ENCODE data around the gene LNP1.

- TF ChIP-seq, protein P1, sequence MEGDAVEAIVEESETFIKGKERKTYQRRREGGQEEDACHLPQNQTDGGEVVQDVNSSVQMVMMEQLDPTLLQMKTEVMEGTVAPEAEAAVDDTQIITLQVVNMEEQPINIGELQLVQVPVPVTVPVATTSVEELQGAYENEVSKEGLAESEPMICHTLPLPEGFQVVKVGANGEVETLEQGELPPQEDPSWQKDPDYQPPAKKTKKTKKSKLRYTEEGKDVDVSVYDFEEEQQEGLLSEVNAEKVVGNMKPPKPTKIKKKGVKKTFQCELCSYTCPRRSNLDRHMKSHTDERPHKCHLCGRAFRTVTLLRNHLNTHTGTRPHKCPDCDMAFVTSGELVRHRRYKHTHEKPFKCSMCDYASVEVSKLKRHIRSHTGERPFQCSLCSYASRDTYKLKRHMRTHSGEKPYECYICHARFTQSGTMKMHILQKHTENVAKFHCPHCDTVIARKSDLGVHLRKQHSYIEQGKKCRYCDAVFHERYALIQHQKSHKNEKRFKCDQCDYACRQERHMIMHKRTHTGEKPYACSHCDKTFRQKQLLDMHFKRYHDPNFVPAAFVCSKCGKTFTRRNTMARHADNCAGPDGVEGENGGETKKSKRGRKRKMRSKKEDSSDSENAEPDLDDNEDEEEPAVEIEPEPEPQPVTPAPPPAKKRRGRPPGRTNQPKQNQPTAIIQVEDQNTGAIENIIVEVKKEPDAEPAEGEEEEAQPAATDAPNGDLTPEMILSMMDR (optimal IDR thresholded peaks at IDR 0.05 in 1 of 3, IDR thresholded peaks at IDR 0.05 in 1 of 3, conservative IDR thresholded peaks at IDR 0.05 in 1 of 3; ENCODE audit: extremely low read depth in 1 of 3, insufficient read depth in 2 of 3, low read length in 3 of 3) = no peak
- TF ChIP-seq EZH2 (IDR thresholded peaks at IDR 0.05; ENCODE audit: low read length) = no peak
Measured at GRCh38 chr3:100407164-100407563, 5.8 kb downstream of the LNP1 start.

All from keratinocyte (primary cell).